HG03060 (cell line): ENCODE results near the gene SYCE1L.
A peak's percentile ranks its signal among the peaks of the same experiment; 100 is the strongest.
"Not testable (repeated sequence)": the region's sequence is repeated elsewhere in the genome, so short reads cannot be mapped to it uniquely, and the experiment has no call there.

Experiments
- ATAC-seq: cut with Tn5 transposase; IDR thresholded peaks from one replicate; pipeline ENCODE4 v1.9.1; 2021; ENCODE audit warnings: low read depth, moderate number of reproducible peaks; ENCODE audit not compliant: unreplicated experiment

The SYCE1L gene

GRCh38 chr16:77199211-77199610 is at the start of gene SYCE1L:
TSS of gene SYCE1L (plus strand) at chr16:77199408. CDS start at chr16:77199452, 44 bp downstream.
- ATAC-seq: no peak

- no peak for ATAC-seq
Measured at GRCh38 chr16:77157346-77158058, 41.7 kb upstream of the SYCE1L start.

GRCh38 chr16:77158293-77158692 is 40.9 kb upstream of the SYCE1L start:
- no peak for ATAC-seq

GRCh38 chr16:77165006-77165405 is 34.2 kb upstream of the SYCE1L start:
- ATAC-seq: no peak

- not testable (repeated sequence) for ATAC-seq
Measured at GRCh38 chr16:77165536-77166236, 33.5 kb upstream of the SYCE1L start.

GRCh38 chr16:77166726-77167125 is 32.5 kb upstream of the SYCE1L start:
- ATAC-seq: no peak

- no peak for ATAC-seq
Measured at GRCh38 chr16:77168901-77169300, 30.3 kb upstream of the SYCE1L start.

GRCh38 chr16:77169650-77170236 is 29.5 kb upstream of the SYCE1L start:
- ATAC-seq: no peak

GRCh38 chr16:77170805-77171204 is 28.4 kb upstream of the SYCE1L start:
- no peak for ATAC-seq

GRCh38 chr16:77171745-77172635 is 27.2 kb upstream of the SYCE1L start:
- ATAC-seq: no peak

GRCh38 chr16:77172951-77173350 is 26.3 kb upstream of the SYCE1L start:
- ATAC-seq: no peak

GRCh38 chr16:77183137-77183536 is 16.1 kb upstream of the SYCE1L start:
- ATAC-seq: no peak

GRCh38 chr16:77186298-77186697 is 12.9 kb upstream of the SYCE1L start:
- not testable (repeated sequence) for ATAC-seq

GRCh38 chr16:77190190-77190477 is 9.1 kb upstream of the SYCE1L start:
- no peak for ATAC-seq

GRCh38 chr16:77190478-77191258 is 8.5 kb upstream of the SYCE1L start, which contains the start of gene MON1B:
TSS of gene MON1B (plus strand) at chr16:77191190. CDS start at chr16:77191486, 296 bp downstream.
- ATAC-seq: peak; percentile 93

- ATAC-seq: no peak
Measured at GRCh38 chr16:77191259-77191969, 7.8 kb upstream of the SYCE1L start.

GRCh38 chr16:77193377-77193776 is 5.8 kb upstream of the SYCE1L start:
- ATAC-seq: no peak

GRCh38 chr16:77194295-77195231 is 4.6 kb upstream of the SYCE1L start:
- ATAC-seq: no peak
